Astrocyte (in vitro differentiated cells and primary cell): Measurements from ENCODE around the gene BSCL2.

ENCODE experiments used
- EZH2 ChIP-seq: IDR thresholded peaks from 2 replicates; pipeline ENCODE4 v1.6.1; 2012; ENCODE audit warnings: mild to moderate bottlenecking, low read length, inconsistent platforms; ENCODE audit not compliant: insufficient read depth
- TF ChIP-seq, protein P1 (sequence below): IDR thresholded peaks from 2 replicates; pipeline ENCODE4 v1.5.1; 2011; ENCODE audit warnings: low read depth, mild to moderate bottlenecking, inconsistent platforms, low read length, moderate library complexity; ENCODE audit not compliant: insufficient read depth

DNA sequence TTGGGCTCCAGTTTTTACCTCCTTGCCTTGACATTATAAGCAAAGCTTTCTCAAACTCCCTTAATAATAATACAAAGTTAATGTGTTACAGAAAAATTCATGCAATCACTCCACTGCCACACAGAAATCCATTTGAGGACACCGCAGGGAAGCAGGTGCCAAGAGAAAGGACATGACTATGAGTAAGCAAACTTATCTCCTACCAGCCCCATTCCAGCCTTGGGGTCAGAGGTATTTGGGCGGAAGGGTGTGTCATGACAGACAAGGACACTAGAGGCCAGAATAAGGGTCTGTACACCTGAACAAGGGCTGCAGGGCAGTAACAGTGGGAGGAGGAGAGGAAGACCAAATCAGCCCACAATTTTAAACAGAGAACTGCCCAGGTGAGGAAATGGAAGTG, 6.1 kb upstream of the BSCL2 start:
- TF ChIP-seq, protein P1, sequence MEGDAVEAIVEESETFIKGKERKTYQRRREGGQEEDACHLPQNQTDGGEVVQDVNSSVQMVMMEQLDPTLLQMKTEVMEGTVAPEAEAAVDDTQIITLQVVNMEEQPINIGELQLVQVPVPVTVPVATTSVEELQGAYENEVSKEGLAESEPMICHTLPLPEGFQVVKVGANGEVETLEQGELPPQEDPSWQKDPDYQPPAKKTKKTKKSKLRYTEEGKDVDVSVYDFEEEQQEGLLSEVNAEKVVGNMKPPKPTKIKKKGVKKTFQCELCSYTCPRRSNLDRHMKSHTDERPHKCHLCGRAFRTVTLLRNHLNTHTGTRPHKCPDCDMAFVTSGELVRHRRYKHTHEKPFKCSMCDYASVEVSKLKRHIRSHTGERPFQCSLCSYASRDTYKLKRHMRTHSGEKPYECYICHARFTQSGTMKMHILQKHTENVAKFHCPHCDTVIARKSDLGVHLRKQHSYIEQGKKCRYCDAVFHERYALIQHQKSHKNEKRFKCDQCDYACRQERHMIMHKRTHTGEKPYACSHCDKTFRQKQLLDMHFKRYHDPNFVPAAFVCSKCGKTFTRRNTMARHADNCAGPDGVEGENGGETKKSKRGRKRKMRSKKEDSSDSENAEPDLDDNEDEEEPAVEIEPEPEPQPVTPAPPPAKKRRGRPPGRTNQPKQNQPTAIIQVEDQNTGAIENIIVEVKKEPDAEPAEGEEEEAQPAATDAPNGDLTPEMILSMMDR: no peak
- TF ChIP-seq EZH2: no peak
